NCI-H1417 (cell line): Measurements from ENCODE around the gene GADL1.
A peak's percentile ranks its signal among the peaks of the same experiment; 100 is the strongest.

Experiments
- DNase-seq, 3 experiments: peaks; one replicate each; lab custom pipeline; 2025; lab: John Stamatoyannopoulos, UW

The GADL1 gene

DNA sequence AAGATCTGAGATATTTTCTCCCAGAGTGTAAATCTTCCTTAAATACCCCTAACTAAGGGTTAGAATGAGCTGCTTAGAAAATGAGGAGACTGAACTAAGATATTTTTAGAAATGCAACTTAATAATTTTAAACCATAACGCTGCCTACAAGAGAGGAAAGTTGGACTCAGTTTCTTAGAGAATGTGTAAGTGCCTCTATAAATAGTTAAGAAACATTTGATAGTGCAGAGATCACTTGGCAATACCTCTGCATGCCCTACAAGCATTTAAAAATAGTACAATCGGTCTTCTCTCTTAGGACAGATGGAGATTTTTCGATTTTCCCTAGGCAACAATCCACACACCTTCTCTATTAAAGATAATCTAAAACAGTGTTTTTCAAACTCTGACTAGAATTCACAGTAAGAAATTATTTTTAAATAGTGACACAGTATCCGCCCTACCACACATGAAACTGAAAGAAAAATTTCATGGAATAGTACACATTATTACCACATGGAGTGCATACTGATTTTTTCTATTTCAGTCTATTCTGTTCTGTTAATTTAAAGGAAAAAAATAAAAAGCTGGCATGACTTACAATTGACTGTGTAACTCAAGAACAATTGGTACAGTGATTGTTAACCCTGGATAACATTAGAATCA lies 83.2 kb downstream of the GADL1 start:
- DNase-seq, result no peak

DNA sequence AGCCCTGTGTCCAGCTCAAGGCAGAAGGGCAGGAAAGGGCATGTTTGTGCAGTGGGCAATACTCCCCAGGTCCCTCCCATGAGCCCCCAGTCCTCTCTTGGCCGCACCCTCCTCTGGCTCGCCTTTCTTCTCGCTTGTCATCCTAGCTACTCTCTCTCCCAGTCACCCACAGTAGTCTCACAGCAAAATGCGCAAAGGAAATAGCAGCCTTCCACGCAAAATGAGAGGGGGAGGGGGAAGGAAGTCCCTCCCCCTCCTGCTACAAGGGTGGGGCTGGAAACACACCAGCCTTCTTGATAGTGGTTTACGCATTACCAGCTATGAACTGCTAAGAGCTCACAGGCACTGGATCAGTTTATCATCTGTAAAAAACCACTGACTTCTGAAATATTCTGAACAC lies 83.8 kb downstream of the GADL1 start:
- DNase-seq, result no peak

DNA sequence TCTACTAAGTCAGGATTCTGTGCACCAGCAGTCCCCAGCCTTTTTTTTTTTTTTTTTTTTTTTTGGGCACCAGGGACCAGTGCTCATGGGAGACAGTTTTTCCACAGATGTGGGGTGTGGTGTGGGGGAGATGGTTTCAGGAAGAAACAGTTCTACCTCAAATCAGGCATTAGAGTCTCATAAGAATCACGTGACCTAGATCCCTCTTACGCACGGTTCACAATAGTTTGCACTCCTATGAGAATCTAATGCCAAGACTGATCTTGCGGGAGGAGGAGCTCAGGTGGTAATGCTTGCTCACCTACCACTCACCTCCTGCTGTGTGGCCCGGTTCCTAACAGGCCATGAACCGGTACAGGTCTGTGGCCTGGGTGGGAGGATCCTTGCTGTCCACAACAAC lies 88.8 kb downstream of the GADL1 start:
- no peak for DNase-seq

DNA sequence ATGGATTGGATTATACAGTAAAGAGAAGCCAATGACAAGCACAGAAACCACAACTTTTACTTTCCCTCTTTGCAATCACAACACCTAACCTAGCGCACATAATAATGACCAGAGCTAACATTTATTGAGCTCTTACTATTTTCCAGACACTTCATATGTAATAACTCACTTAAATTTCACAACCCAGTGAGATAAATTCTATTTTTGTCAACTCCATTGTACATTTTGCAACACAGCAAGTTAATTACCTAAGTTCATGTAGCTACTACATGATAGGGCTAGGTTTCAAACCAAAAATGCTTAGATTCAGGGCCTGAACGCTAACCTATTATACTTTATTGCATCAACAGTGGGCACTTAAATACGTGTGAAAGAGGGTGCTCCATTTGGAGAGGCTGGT lies 89.5 kb downstream of the GADL1 start:
- DNase-seq, result no peak

DNA sequence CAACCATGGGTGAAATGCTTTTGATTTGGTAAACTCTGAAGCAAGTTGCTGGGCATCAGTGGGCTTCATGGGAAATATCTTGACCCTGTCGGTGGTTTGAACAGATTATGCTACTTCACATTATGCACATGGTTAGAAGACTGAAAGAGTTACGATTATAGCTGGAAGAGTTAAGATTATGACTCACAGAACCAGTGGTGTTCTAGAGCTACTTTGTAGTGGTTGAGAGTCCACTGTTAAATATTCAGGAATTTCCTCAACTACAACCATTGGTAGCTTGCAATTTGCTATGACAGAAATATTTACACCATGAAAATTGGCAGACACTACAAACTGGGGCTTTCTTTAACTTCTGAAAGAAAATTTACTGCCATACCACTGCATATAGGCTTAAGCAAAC lies 99.3 kb downstream of the GADL1 start:
- no peak for DNase-seq

DNA sequence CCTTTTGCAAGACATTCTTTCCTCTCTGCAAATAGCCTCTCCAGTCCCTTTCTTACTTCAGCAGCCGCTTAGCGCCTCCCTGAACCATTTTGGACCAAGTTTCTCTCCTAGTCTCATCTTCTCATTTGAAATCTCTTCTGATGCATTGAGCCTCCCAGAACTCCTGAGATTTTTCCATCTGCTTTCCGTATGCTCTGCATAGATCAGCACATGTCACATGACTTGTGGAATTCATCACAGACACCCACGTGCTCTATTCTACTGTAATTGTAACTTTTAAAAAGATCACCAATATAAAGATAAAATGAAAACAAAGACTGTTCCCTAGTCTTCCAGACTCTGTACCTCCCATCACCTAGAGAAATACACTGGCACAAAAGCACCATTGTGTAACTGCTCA lies 100.7 kb downstream of the GADL1 start:
- DNase-seq, result no peak

DNA sequence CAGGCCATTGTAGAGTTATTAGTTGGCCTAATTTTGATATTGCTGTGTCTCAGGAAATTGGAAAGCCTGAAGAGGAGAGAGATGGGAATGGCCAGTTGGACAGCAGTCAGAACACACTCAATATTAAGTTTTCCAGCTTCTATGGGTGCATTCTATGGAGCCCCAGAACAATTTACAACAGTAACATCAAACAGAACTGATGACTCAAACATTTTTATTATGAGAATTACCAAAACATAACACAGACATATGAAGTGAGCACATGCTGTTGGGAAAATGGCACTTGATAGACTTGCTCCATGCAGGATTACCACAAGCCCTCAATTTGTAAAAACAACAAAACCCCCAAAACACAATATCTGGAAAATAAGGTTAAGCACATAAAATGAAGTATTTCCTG lies 104.3 kb downstream of the GADL1 start:
- no peak for DNase-seq

DNA sequence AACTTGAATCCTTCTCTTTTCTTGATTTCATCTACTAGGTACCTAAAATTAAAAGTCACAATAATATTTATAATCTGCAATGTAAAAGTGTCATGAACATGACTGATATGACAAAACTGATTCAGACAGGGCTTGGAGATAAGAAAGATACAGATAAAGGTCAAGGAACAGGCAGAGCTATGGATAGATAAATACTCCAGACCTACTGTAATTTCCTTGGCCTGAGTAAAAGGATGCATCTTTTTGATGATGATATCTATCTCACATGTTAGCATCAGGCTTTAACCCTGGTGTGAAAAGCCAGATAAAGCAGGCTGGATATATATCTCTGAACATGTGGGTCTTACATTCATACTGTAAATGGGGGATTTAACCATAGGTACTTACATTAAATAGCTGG lies 108.1 kb downstream of the GADL1 start:
- no peak for DNase-seq

DNA sequence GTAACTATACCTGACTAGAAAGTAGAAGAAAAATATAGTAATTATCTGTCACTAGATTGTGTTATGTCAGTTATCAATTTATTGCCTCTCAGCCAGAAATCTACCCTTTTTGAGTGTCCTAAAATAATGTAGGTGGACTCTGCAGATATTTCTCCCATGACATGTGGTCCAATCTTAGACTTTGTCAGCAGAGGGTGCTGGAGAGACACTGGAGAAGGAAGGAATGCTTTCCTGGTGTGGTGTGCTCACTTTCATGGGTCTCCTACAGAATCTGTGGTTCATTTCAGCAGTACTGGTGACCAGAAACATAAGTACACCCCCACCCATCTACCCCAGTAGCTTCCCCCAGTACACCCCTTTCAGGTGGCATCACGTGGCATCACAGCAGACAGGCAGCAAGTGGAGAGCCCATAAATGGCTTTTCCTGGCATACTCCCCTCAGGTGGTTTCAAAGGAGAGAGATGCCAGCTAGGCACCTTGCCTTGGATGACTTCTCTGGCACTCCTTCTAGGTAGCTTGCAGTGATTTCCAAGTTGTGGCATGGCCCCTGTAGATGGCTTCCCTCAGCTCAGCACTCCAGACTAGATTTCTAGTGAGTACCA lies 114.7 kb downstream of the GADL1 start:
- DNase-seq, result peak in 1 of 3 experiments; percentile 8

DNA sequence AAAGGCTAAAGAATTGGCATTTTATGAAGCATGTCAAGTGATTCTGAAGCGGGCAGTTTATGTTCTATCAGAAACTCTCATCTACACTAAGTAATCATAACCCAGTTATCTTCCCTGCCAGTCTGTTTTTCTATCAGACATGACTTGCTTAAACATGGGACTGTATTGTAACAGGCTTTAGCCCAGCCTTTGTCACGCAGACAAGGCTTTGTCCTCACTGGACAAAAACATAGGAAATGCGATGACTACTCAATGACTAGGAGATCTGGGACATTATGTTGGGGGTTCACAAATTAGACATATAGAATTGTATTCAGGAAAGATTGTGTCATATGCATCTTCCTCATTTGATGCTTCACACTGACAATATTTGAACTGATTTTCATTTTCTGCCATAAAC lies 115.5 kb downstream of the GADL1 start:
- DNase-seq, result no peak

DNA sequence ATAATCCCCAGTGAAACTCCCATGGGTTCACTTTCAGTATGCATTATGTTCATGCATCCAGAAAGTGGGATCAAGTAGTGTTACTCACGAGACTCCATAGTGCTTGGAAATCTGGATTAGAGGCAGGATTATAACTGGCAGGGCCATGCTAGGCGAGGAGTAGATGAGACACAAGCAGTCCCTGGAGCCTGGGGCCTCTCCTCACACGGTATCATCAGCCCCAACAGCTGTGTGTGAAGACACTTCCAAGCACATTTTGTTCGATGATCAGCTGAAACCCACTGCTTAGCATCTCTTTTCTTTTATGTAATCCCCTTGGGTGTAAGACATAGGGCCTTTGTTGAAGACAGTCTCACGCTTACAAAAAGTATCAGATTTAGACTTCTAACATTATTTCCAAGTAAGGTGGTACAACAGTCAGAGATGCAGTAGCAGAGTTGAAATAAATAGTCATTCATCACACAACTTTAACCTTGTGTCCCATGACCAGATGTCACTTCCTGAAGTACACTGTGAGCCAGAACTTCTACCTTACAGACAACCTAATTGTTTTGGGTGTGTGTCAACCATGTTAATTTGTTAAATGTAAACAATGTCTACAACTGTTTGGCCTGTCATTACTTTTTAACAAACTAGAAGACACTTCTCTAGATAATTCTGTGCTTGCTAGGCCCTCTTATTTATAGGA lies 116.9 kb downstream of the GADL1 start:
- no peak for DNase-seq

DNA sequence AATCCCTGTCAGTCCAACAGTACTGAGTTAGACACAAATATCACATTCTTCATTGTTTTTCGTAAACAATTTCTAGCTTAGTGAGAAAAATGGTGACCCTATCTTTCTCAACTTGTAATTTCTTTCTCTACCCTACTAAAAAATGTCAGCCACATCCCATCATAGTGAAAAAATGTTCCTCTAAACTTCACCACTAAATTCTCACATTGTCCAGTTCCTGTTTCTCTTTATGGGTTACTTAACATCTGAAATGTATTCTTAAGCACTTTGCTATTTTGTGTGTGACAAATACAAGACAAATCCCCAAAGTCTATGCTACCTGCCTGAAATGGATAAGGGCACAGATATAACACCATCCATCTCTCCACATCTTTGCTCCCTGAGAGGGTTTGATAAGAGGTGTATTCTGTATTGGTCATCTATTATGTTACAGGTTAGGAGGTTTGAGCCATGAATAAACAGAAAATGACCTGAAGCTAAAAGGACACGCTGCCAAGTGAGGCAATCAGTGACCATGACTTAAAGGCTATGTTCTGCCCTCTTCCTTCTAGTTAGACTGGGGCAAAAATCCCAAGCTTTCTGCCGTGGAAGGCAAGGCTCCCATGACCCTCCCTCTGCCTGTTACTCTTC lies 118.2 kb downstream of the GADL1 start:
- DNase-seq, result no peak

DNA sequence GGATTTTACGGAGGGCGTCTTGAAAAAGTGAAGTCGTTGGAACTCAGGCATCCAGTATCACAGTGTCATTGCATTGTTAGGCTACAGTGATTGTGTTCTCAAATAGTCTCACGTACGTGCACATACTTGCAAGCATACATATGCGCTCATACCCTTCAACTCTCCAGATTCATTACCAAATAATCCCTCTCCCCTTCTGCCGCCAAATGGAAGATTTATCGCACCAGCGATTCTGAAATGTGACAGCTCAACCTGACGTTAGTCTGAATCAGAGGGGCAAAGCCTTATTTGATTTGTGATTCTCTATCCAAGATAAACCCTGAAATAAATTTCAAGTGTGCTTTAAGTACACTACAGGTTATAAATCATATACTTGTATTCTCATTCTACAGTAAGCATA lies 119.4 kb downstream of the GADL1 start:
- peak in 2 of 3 experiments; percentile 19 to 59 for DNase-seq

DNA sequence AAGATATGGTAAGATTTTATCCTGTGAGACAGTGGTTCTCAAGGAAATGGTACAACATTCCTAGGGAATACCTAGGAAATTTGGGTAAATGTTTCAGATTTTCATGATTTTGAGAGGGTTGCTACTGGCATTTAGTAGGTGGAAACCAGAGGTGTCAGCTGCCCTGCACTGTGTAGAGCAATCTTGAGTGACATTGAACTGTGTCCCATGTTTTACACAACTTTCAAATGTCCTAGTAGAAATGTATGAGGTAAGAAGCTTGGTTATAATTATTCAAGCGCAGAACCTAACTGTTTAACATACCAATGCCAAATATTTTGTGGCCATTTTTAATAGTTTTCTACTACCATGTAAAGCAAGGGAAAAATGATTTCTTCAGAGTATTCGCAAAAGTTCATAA lies 120.4 kb downstream of the GADL1 start:
- DNase-seq, result no peak

DNA sequence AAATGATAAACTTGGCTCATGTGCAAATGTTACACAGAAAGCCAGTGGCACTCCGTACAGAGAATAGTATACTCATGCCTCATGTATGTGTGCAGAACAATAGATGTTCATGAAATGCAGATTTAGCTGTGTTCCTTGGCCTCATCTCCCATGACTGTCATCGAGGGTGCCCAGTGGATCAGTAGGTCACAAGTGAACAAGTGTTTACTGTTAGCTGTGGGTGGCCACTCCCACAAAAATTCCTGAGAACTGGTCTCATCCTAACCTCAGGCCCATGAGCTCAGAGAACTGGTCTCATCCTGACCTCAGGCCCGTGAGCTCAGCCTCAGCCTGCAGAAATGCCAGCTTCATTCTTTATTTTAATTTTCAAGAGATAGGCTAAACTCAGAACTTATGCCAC lies 124.1 kb downstream of the GADL1 start:
- DNase-seq, result no peak

DNA sequence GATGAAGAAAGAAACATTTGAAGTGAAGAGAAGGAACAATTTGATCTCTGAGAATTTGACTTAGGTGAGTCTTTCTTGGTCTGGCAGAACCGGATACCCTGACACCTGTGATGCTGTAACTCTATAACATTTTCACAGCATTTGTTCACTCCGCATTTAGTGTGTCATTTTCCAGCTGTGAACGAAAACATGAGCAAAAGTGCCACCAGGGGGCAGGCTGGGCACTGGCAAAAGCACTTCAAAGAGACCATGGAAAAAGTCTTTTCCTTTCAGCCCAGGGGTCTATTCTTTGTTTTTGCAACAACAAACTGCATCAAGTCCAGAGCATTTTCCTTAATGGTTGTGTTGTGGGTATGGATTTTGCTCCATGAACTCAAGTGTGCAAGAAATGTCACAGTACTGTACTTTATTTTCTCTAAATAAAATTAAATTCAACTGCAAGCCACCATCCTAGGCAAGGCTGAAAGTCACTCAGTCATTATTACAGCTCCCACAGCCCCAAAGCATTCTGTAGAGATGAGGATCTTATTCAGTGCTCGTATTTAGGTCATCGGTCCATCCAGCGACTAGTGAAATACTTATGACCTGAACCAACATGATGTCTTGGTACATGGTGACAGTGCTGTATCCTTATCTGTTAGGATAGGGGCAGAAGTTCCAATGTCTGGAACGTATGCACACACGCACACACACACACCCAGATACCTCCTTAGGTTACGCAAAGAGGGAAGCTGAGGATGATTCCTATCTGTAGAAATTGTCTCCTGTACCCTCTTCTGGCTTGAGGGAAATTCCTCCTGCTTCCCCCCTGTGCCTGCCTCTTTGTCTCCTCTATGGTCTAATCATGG lies 125.5 kb downstream of the GADL1 start:
- peak; percentile 17 to 69 (median 26) for DNase-seq

DNA sequence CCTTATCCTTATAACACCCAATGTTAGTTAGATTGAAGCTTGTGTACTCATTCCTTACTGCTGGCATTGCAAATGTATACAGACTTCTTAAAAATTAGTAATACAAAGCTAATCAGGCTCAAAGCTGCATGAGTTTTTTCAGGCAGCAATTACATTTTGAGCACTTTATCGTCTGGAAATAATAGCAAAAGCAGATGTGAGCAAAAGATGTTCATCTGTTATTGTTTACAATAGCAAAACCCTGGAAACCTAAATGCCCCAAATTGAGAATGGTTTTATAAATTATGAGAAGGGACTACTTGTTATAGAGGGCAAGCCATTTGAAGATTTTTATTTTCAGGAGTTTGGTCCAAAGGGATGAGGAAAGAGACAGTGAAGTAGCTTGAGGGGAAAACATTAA lies 126.4 kb downstream of the GADL1 start:
- no peak for DNase-seq

DNA sequence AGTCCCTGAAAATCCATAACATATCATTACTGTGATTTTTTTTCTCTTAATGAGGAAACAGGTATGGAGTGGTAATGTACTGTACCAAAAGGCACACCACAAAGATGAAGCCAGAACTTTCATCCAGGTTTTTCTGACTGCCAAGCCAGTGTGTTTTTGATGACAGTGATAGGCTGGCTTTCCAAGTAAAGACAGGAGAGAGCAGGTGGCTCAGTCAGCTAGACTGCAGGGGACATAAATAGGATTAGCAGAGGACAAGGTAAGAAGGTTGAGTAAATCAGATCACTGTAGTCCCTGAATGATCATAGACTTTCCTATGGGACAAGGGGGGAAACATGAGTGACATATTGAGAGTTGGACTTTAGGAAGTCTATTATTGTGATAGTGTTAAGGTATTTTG lies 127.9 kb downstream of the GADL1 start:
- no peak for DNase-seq

DNA sequence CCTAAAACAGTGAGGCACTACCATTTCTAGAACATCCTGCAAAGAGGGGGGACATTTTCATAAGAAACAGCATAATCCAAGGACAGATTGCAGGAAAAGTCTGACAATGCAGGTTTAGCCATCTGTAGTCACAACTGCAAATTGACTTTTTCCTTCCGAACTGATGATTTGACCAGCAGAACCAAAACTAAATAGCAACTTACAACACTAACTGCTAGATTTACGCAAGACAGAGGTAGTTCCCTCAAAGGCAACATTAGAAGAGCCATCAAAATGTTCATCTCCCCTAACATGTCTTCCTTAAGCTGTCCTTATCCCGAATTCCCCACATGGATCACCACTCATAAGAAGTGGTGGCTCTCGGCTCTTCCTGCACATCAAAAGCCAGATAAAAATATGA lies 129.6 kb downstream of the GADL1 start:
- no peak for DNase-seq

DNA sequence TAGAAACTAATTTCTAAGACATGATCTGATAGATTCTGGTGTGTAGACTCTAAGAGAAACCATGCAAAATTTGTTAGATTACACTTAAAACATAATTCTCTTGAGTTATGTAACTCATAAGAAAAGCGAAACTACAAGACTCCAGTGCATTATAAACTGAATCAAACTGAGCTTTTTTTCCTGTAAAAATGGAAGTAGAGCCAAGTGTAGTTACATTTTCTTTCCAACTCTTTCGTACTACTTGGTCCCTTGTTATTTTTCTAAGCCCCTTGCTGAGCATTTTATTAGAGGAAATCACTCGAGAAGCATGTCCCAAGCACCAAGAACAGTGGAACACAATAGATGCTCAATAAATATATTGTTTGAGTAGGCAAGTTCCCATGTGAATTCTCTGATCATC lies 130.2 kb downstream of the GADL1 start:
- no peak for DNase-seq

DNA sequence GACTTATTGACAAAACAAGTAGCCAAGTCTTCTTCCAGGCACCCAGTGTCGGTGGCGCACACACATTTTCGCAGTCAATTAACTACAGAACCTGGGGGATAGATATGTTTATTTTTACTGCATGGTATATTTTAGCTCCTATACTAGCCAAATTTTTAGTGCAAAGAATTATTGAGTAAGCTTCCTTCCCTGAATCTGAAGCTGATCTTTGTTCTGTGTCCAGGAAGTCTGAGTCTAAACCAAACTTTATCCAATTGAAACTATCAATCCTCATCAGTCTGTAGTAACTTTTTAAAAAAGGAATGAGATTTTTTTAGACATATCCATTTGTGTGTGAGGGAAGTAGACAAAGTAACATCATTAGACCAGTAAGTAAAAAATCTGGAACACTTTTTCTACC lies 133.1 kb downstream of the GADL1 start:
- DNase-seq, result no peak

DNA sequence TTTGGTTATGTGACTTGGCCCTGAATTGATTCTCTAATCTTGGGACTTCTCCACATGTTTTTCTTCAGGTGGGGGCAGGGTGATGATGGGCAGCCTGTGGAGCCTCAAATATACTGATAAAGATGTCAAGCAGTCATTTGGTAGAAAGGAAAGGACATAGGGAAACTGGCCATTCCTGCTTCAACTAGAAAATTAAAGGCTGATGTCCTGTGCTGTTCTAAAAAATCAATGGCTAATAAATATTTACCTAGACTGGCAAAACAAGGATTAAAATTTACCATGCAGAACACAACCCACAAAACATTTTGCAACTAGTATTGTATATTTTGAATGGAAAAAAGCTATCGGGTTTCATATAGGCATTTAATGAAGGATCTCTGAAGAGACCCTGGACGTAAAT lies 133.7 kb downstream of the GADL1 start:
- DNase-seq, result no peak
